Measurements from ENCODE around the gene HMGXB3. TPM values are rescaled to one million over a fixed set of nuclear protein-coding genes. Genes with fewer than 3 reads are reported as not detected.
A peak's percentile ranks its signal among the peaks of the same experiment; 100 is the strongest.

Gene HMGXB3
- polyA plus RNA-seq, 10 donors, result 13.2 to 30.9 (median 19.6) TPM

- no peak for DNase-seq
Measured at GRCh38 chr5:150066901-150067396, 66.4 kb downstream of the HMGXB3 start.

GRCh38 chr5:150067405-150067960 lies 66.9 kb downstream of the HMGXB3 start:
- DNase-seq, result no peak

GRCh38 chr5:150068071-150068470 lies 67.5 kb downstream of the HMGXB3 start:
- DNase-seq, result no peak

GRCh38 chr5:150068472-150068871 lies 67.9 kb downstream of the HMGXB3 start:
- DNase-seq, result no peak

- no peak for DNase-seq
Measured at GRCh38 chr5:150068961-150069645, 68.6 kb downstream of the HMGXB3 start.

- DNase-seq, result no peak
Measured at GRCh38 chr5:150069672-150070627, 69.4 kb downstream of the HMGXB3 start.

- no peak for DNase-seq
Measured at GRCh38 chr5:150070821-150071220, 70.3 kb downstream of the HMGXB3 start.

GRCh38 chr5:150073086-150073625 lies 72.6 kb downstream of the HMGXB3 start:
- DNase-seq, result no peak

GRCh38 chr5:150073677-150074076 lies 73.1 kb downstream of the HMGXB3 start:
- no peak for DNase-seq

GRCh38 chr5:150075233-150075632 lies 74.7 kb downstream of the HMGXB3 start:
- no peak for DNase-seq

- DNase-seq, result no peak
Measured at GRCh38 chr5:150075806-150076205, 75.3 kb downstream of the HMGXB3 start.

GRCh38 chr5:150077060-150077459 lies 76.5 kb downstream of the HMGXB3 start:
- no peak for DNase-seq

- DNase-seq, result no peak
Measured at GRCh38 chr5:150077996-150078801, 77.7 kb downstream of the HMGXB3 start.

- DNase-seq, result no peak
Measured at GRCh38 chr5:150078802-150079689, 78.5 kb downstream of the HMGXB3 start.

- DNase-seq, result no peak
Measured at GRCh38 chr5:150079909-150080461, 79.4 kb downstream of the HMGXB3 start.

- DNase-seq, result no peak
Measured at GRCh38 chr5:150080696-150081435, 80.3 kb downstream of the HMGXB3 start.

GRCh38 chr5:150081541-150082283 lies 81.2 kb downstream of the HMGXB3 start:
- DNase-seq, result peak; percentile 19 to 79 (median 48)

- DNase-seq, result no peak
Measured at GRCh38 chr5:150082374-150082773, 81.8 kb downstream of the HMGXB3 start.

Measured in muscle of back (tissue), 11 donors.